A673 (cell line): ENCODE measurements around the gene CFAP100. TPM values are rescaled to one million over a fixed set of nuclear protein-coding genes. Genes with fewer than 3 reads are reported as not detected.
A peak's percentile ranks its signal among the peaks of the same experiment; 100 is the strongest.

Experiments
- BruUV-seq: library from RNA; stranded (reverse); fragments of 400-500 nt; replicated peaks from 2 replicates; lab custom pipeline; 2021; lab: Mats Ljungman, UMichigan
- CTCF ChIA-PET: fragments of 300-600 bp; sonication (Branson Sonifier 250); formaldehyde crosslinking; loops from one replicate; lab custom pipeline; 2022; ENCODE audit warnings: antibody characterized with exemption; lab: Charles Lee
- POLR2A ChIA-PET: fragments of 300-600 bp; sonication (Branson Sonifier 250); formaldehyde crosslinking; loops from one replicate; lab custom pipeline; 2022; ENCODE audit warnings: antibody characterized with exemption; ENCODE audit not compliant: low non-redundant PET; lab: Charles Lee
- DNase-seq: peaks from one replicate; pipeline ENCODE4 v3.0.0-alpha.2; 2015; ENCODE audit warnings: low spot score
- H3K27ac ChIP-seq: fragments of 200-600 bp; sonication (generic); 2 replicates; pipeline ENCODE4 v1.5.1; 2016; ENCODE audit warnings: mixed run types, low read depth, mild to moderate bottlenecking, mixed read lengths, antibody characterized with exemption, low read length; ENCODE audit not compliant: poor library complexity, severe bottlenecking
- H3K27me3 ChIP-seq: fragments of 200-600 bp; sonication (generic); replicated peaks from 2 replicates; pipeline ENCODE4 v1.6.1; 2017; ENCODE audit warnings: mixed run types, low read depth, mild to moderate bottlenecking, mixed read lengths, antibody characterized with exemption, low read length; ENCODE audit not compliant: insufficient read depth, poor library complexity
- H3K36me3 ChIP-seq: fragments of 200-600 bp; sonication (generic); 2 replicates; pipeline ENCODE4 v1.6.1; 2016; ENCODE audit warnings: mixed run types, mild to moderate bottlenecking, mixed read lengths, antibody characterized with exemption, low read length; ENCODE audit not compliant: insufficient read depth, poor library complexity, severe bottlenecking
- H3K4me1 ChIP-seq: fragments of 200-600 bp; sonication (generic); 2 replicates; pipeline ENCODE4 v1.6.1; 2017; ENCODE audit warnings: mixed run types, mild to moderate bottlenecking, mixed read lengths, antibody characterized with exemption, low read length; ENCODE audit not compliant: insufficient read depth, poor library complexity, severe bottlenecking
- H3K4me3 ChIP-seq: fragments of 200-600 bp; sonication (generic); 2 replicates; pipeline ENCODE4 v1.5.1; 2016; ENCODE audit warnings: low read depth, mixed run types, mild to moderate bottlenecking, mixed read lengths, low read length; ENCODE audit not compliant: poor library complexity, severe bottlenecking
- H3K9me3 ChIP-seq: fragments of 200-600 bp; sonication (generic); 2 replicates; pipeline ENCODE4 v1.6.1; 2016; ENCODE audit warnings: mixed run types, low read depth, mild to moderate bottlenecking, mixed read lengths, antibody characterized with exemption, low read length; ENCODE audit not compliant: poor library complexity, severe bottlenecking
- CTCF ChIP-seq: fragments of 300-800, 200-600 bp; sonication (generic); conservative IDR thresholded peaks from 2 replicates; pipeline ENCODE4 v1.5.1; 2017; ENCODE audit warnings: low read depth, mild to moderate bottlenecking, antibody characterized with exemption, low read length, moderate library complexity, mixed read lengths
- EZH2 ChIP-seq: fragments of 200-600 bp; sonication (generic); IDR thresholded peaks from 2 replicates; pipeline ENCODE4 v1.6.1; 2017; ENCODE audit warnings: borderline replicate concordance, low read depth, mild to moderate bottlenecking, mixed read lengths, antibody characterized with exemption, low read length; ENCODE audit not compliant: poor library complexity, severe bottlenecking
- intact Hi-C: fragments of 100-400 bp; cut with micrococcal nuclease; formaldehyde crosslinking; loops from one replicate; pipeline ENCODE4 v1.10.0; 2022; ENCODE audit not compliant: unreplicated experiment
- total RNA-seq: library from RNA; stranded (reverse); gene quantifications from 2 replicates; pipeline ENCODE4 v1.2.3, GENCODE V29; 2021

Gene CFAP100
- total RNA-seq, 1 experiment from 2014 or later = not detected

- TF ChIP-seq CTCF (no peak), EZH2 (no peak)
- DNase-seq = no peak
- Histone ChIP-seq H3K9me3 (no peaks in the 10 kb centered on the region), H3K4me1 (no peaks in the 10 kb centered on the region), H3K27me3 (no peaks in the 10 kb centered on the region), H3K36me3 (peaks cover 51% of the 10 kb centered on the region), H3K27ac (no peak overlapping the region), H3K4me3 (no peak overlapping the region)
- ChIA-PET CTCF (no interaction called here), POLR2A (interaction anchor here (0.6 kb wide), 1 partner anchor 74 kb away, joined by 4 read pairs; no protein-coding TSS in a partner anchor)
- no TSS peak for BruUV-seq
- intact Hi-C loops = no loop called here
Measured at GRCh38 chr3:126349071-126349470, 45.6 kb upstream of the CFAP100 start.

- Histone ChIP-seq H3K27me3 (no peaks in the 10 kb centered on the region), H3K27ac (peak overlapping the region; percentile 37), H3K4me3 (no peak overlapping the region), H3K4me1 (peaks cover 6% of the 10 kb centered on the region), H3K36me3 (peaks cover 55% of the 10 kb centered on the region), H3K9me3 (no peaks in the 10 kb centered on the region)
- intact Hi-C loops = no loop called here
- ChIA-PET POLR2A (interaction anchor here (0.6 kb wide), 1 partner anchor 74 kb away, joined by 4 read pairs; no protein-coding TSS in a partner anchor), CTCF (no interaction called here)
- BruUV-seq = no TSS peak
- TF ChIP-seq EZH2 (no peak), CTCF (no peak)
- DNase-seq = no peak
Measured at GRCh38 chr3:126349611-126350501, 44.9 kb upstream of the CFAP100 start.

DNA sequence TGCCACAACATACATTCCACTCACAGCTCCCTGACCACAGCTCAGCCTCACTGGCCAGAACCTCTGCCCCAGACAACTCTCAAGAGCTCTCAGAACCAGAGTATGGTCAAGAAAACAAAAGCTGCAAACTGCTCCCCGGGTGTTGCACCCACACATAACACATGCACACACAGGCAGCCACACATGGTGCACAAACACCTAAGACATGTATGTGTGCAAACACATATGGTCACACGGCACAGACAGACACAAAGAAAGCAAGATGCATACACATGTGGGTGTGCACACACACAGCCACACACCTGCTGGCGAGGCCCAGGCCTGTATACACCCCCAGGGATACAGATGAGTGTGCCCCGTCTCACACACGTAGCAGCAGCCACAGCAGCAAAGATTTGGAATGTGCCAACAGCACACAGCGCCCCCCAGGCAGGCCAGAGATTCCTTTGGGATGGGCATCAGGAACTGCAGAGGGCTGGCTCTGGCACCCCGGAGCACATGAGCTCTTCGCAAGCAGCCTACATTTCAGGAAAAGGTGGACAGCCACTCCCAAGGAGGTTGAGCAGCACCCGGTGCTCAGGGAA lies 44.1 kb upstream of the CFAP100 start:
- CTCF ChIA-PET = no interaction called here
- no peak for DNase-seq
- no peak for TF ChIP-seq EZH2
- no peak for TF ChIP-seq CTCF
- no peaks in the 10 kb centered on the region for H3K9me3 ChIP-seq
- POLR2A ChIA-PET = no interaction called here
- peaks cover 11% of the 10 kb centered on the region for H3K4me1 ChIP-seq
- peaks cover 55% of the 10 kb centered on the region for H3K36me3 ChIP-seq
- BruUV-seq = no TSS peak
- intact Hi-C loops = no loop called here
- H3K27ac ChIP-seq = peak overlapping the region; percentile 37
- H3K4me3 ChIP-seq = no peak overlapping the region
- H3K27me3 ChIP-seq = no peaks in the 10 kb centered on the region
